Neuronal stem cell (in vitro differentiated cells): ENCODE results near the gene RAB11FIP4.

Source experiments
- DNase-seq: peaks from one replicate; pipeline ENCODE4 v3.0.0-alpha.2; 2013; ENCODE audit warnings: low spot score
- H2AFZ ChIP-seq: one replicate; pipeline ENCODE4 v1.6.1; 2013; ENCODE audit warnings: mild to moderate bottlenecking, low read length, inconsistent platforms
- H2AK5ac ChIP-seq: 2 replicates; pipeline ENCODE4 v1.6.1; 2013; ENCODE audit warnings: low read depth, mild to moderate bottlenecking, inconsistent platforms, low read length, moderate library complexity, mixed read lengths
- H2BK120ac ChIP-seq: 2 replicates; pipeline ENCODE4 v1.6.1; 2013; ENCODE audit warnings: low read depth, mild to moderate bottlenecking, inconsistent platforms, low read length, moderate library complexity, mixed read lengths
- H2BK12ac ChIP-seq: one replicate; pipeline ENCODE4 v1.6.1; 2013; ENCODE audit warnings: low read length, inconsistent platforms
- H2BK15ac ChIP-seq: 2 replicates; pipeline ENCODE4 v1.6.1; 2013; ENCODE audit warnings: mild to moderate bottlenecking, low read length, inconsistent platforms, mixed read lengths
- H2BK5ac ChIP-seq: one replicate; pipeline ENCODE4 v1.6.1; 2013; ENCODE audit warnings: inconsistent platforms, mild to moderate bottlenecking, low read length, moderate library complexity
- H3K14ac ChIP-seq: one replicate; pipeline ENCODE4 v1.6.1; 2013; ENCODE audit warnings: low read length, inconsistent platforms
- H3K18ac ChIP-seq: 2 replicates; pipeline ENCODE4 v1.6.1; 2013; ENCODE audit warnings: low read length, inconsistent platforms
- H3K23ac ChIP-seq: 2 replicates; pipeline ENCODE4 v1.6.1; 2013; ENCODE audit warnings: low read depth, mild to moderate bottlenecking, mixed read lengths, low read length, inconsistent platforms; ENCODE audit not compliant: poor library complexity
- H3K27ac ChIP-seq: replicated peaks from 3 replicates; pipeline ENCODE4 v1.5.1; 2013; ENCODE audit warnings: low read length, inconsistent platforms
- H3K27me3 ChIP-seq, 3 experiments: 2 replicates each; pipeline ENCODE4 v1.6.1; 2013; ENCODE audit warnings: low read length in 3 of 3, mild to moderate bottlenecking in 2 of 3, inconsistent platforms in 1 of 3, low read depth in 1 of 3, mixed read lengths in 1 of 3, moderate library complexity in 1 of 3; ENCODE audit not compliant: control insufficient read depth in 3 of 3, insufficient read depth in 3 of 3
- H3K36me3 ChIP-seq, 2 donors: replicated peaks in 1 of 2; 2 replicates each; pipeline ENCODE4 v1.6.1; 2013; ENCODE audit warnings: low read length in 2 of 2; ENCODE audit not compliant: control insufficient read depth in 2 of 2, insufficient read depth in 2 of 2
- H3K4ac ChIP-seq: 2 replicates; pipeline ENCODE4 v1.6.1; 2013; ENCODE audit warnings: inconsistent platforms, mild to moderate bottlenecking, low read length, moderate library complexity
- H3K4me1 ChIP-seq, 2 donors: 1 replicate in 1 of 2; 2 replicates in 1 of 2; pipeline ENCODE4 v1.6.1; 2013; ENCODE audit warnings: low read length in 2 of 2, low read depth in 1 of 2; ENCODE audit not compliant: control insufficient read depth in 2 of 2, insufficient read depth in 1 of 2
- H3K4me2 ChIP-seq: one replicate; pipeline ENCODE4 v1.6.1; 2013; ENCODE audit warnings: mild to moderate bottlenecking, low read length, inconsistent platforms; ENCODE audit not compliant: insufficient read depth, poor library complexity, severe bottlenecking
- H3K4me3 ChIP-seq, 2 donors: 2 replicates each; pipeline ENCODE4 v1.5.1; 2013; ENCODE audit warnings: low read length in 2 of 2, mild to moderate bottlenecking in 2 of 2, inconsistent platforms in 1 of 2, moderate library complexity in 1 of 2
- H3K79me1 ChIP-seq: one replicate; pipeline ENCODE4 v1.6.1; 2013; ENCODE audit warnings: low read depth, mild to moderate bottlenecking, inconsistent platforms, low read length, moderate library complexity
- H3K9ac ChIP-seq: one replicate; pipeline ENCODE4 v1.6.1; 2013; ENCODE audit warnings: mild to moderate bottlenecking, low read depth, low read length, inconsistent platforms; ENCODE audit not compliant: poor library complexity
- H3K9me3 ChIP-seq, 2 donors: replicated peaks in 1 of 2; 2 replicates each; pipeline versions ENCODE3 to v1.6.1; 2013; ENCODE audit warnings: low read length in 2 of 2, mild to moderate bottlenecking in 2 of 2, inconsistent platforms in 1 of 2, low read depth in 1 of 2, mixed read lengths in 1 of 2, moderate library complexity in 1 of 2; ENCODE audit not compliant: control insufficient read depth in 2 of 2, insufficient read depth in 1 of 2
- H4K8ac ChIP-seq: one replicate; pipeline ENCODE4 v1.6.1; 2013; ENCODE audit warnings: low read depth, mild to moderate bottlenecking, inconsistent platforms, low read length, moderate library complexity
- H4K91ac ChIP-seq: one replicate; pipeline ENCODE4 v1.6.1; 2013; ENCODE audit warnings: low read length, low read depth, mild to moderate bottlenecking, inconsistent platforms; ENCODE audit not compliant: poor library complexity
- WGBS, 2 donors: extraction: QIAGEN DNeasy Blood & Tissue Kit; methylation state at CpG; one replicate each; pipeline ENCODE4 v1.1.7; 2013; ENCODE audit warnings: missing lambda C conversion rate in 2 of 2, mixed read lengths in 1 of 2; ENCODE audit not compliant: insufficient read length in 2 of 2, insufficient replicate concordance in 1 of 2; ENCODE audit errors: extremely low coverage in 2 of 2; 5-methylcytosine and 5-hydroxymethylcytosine counted together

RAB11FIP4 gene

GRCh38 chr17:31564883-31565301, 173.4 kb downstream of the RAB11FIP4 start:
- Histone ChIP-seq H3K79me1 (no peaks in the 10 kb centered on the region), H4K91ac (no peak overlapping the region), H4K8ac (no peak overlapping the region), H2AFZ (no peak overlapping the region), H2BK120ac (no peak overlapping the region), H2BK12ac (no peak overlapping the region), H3K9ac (no peak overlapping the region), H2BK5ac (no peak overlapping the region), H3K36me3 (no peaks in the 10 kb centered on the region), H3K27me3 (peaks cover 6 to 65% (median 21%) of the 10 kb centered on the region in 3 experiments), H3K9me3 (no peaks in the 10 kb centered on the region), H3K23ac (no peak overlapping the region), H2AK5ac (no peak overlapping the region), H2BK15ac (no peak overlapping the region), H3K27ac (no peak overlapping the region), H3K4ac (no peak overlapping the region), H3K14ac (no peak overlapping the region), H3K4me3 (no peak overlapping the region), H3K4me2 (no peak overlapping the region), H3K4me1 (peaks cover 0 to 4% of the 10 kb centered on the region in 2 donors), H3K18ac (no peak overlapping the region)
- WGBS, 2 donors: no CpG with 5 or more reads among the region's 6 CpGs
- DNase-seq: no peak

- Histone ChIP-seq H4K91ac (no peak overlapping the region), H3K23ac (no peak overlapping the region), H2AFZ (no peak overlapping the region), H4K8ac (no peak overlapping the region), H3K4me3 (no peak overlapping the region), H2BK12ac (no peak overlapping the region), H3K4ac (no peak overlapping the region), H3K4me2 (no peak overlapping the region), H3K9ac (no peak overlapping the region), H2BK5ac (no peak overlapping the region), H3K4me1 (peaks cover 0 to 4% of the 10 kb centered on the region in 2 donors), H3K79me1 (no peaks in the 10 kb centered on the region), H3K18ac (no peak overlapping the region), H3K36me3 (no peaks in the 10 kb centered on the region), H2AK5ac (no peak overlapping the region), H3K14ac (no peak overlapping the region), H3K9me3 (no peaks in the 10 kb centered on the region), H2BK15ac (no peak overlapping the region), H2BK120ac (no peak overlapping the region), H3K27me3 (peaks cover 0 to 57% (median 14%) of the 10 kb centered on the region in 3 experiments), H3K27ac (no peak overlapping the region)
- no peak for DNase-seq
- WGBS, 2 donors: no CpG with 5 or more reads among the region's 9 CpGs
Observed at GRCh38 chr17:31565652-31566051, 174.2 kb downstream of the RAB11FIP4 start.

GRCh38 chr17:31566247-31566991, 174.9 kb downstream of the RAB11FIP4 start:
- Histone ChIP-seq H2BK12ac (no peak overlapping the region), H3K4ac (no peak overlapping the region), H3K9ac (no peak overlapping the region), H3K27ac (no peak overlapping the region), H3K27me3 (peaks cover 0 to 49% (median 6%) of the 10 kb centered on the region in 3 experiments), H2AFZ (no peak overlapping the region), H3K18ac (no peak overlapping the region), H4K91ac (no peak overlapping the region), H2AK5ac (no peak overlapping the region), H3K23ac (no peak overlapping the region), H3K4me2 (no peak overlapping the region), H3K4me3 (no peak overlapping the region), H3K79me1 (no peaks in the 10 kb centered on the region), H3K9me3 (no peaks in the 10 kb centered on the region), H3K36me3 (no peaks in the 10 kb centered on the region), H2BK120ac (no peak overlapping the region), H3K14ac (no peak overlapping the region), H2BK15ac (no peak overlapping the region), H3K4me1 (peaks cover 0 to 4% of the 10 kb centered on the region in 2 donors), H4K8ac (no peak overlapping the region), H2BK5ac (no peak overlapping the region)
- no peak for DNase-seq
- WGBS, 2 donors: no CpG with 5 or more reads among the region's 12 CpGs

- H3K4ac ChIP-seq: no peak overlapping the region
- no peak overlapping the region for H3K14ac ChIP-seq
- peaks cover 0 to 4% of the 10 kb centered on the region in 2 donors for H3K4me1 ChIP-seq
- no peaks in the 10 kb centered on the region for H3K79me1 ChIP-seq
- no peaks in the 10 kb centered on the region for H3K9me3 ChIP-seq
- no peak overlapping the region for H3K4me2 ChIP-seq
- H2BK15ac ChIP-seq: no peak overlapping the region
- H2BK12ac ChIP-seq: no peak overlapping the region
- no peak overlapping the region for H3K27ac ChIP-seq
- H3K9ac ChIP-seq: no peak overlapping the region
- H2BK5ac ChIP-seq: no peak overlapping the region
- no peak overlapping the region for H2BK120ac ChIP-seq
- H4K8ac ChIP-seq: no peak overlapping the region
- no peak overlapping the region for H3K23ac ChIP-seq
- H3K4me3 ChIP-seq: no peak overlapping the region
- no peak overlapping the region for H3K18ac ChIP-seq
- peaks cover 0 to 44% (median under 1%) of the 10 kb centered on the region in 3 experiments for H3K27me3 ChIP-seq
- no peak for DNase-seq
- no CpG with 5 or more reads among the region's 6 CpGs for WGBS, 2 donors
- H2AFZ ChIP-seq: no peak overlapping the region
- no peak overlapping the region for H4K91ac ChIP-seq
- H2AK5ac ChIP-seq: no peak overlapping the region
- H3K36me3 ChIP-seq: no peaks in the 10 kb centered on the region
Observed at GRCh38 chr17:31566992-31567373, 175.5 kb downstream of the RAB11FIP4 start.
